H1 (cell line): ENCODE data around the gene PTPRD. TPM values are rescaled to one million over a fixed set of nuclear protein-coding genes. Genes with fewer than 3 reads are reported as not detected.

Experiments used
- MAFK ChIP-seq: IDR thresholded peaks from 2 replicates; pipeline ENCODE4 v1.6.1; 2012; ENCODE audit warnings: low read depth, mild to moderate bottlenecking, improper control_type of control experiment, low read length
- TBP ChIP-seq: IDR thresholded peaks from 2 replicates; pipeline ENCODE4 v1.6.1; 2011; ENCODE audit warnings: low read depth, low read length, improper control_type of control experiment
- polyA plus RNA-seq, 7 experiments: library from polyadenylated mRNA; depleted of rRNA in 3 of 7; stranded (reverse) in 5 of 7; unstranded in 2 of 7; fragments of >200 nt in 5 of 7; fragments of 200-250 nt in 2 of 7; gene quantifications; 1 replicate in 5 of 7; 2 replicates in 1 of 7; 4 replicates in 1 of 7; pipeline versions ENCODE4 v1.2.1 to v1.2.3, GENCODE V29; 2011 to 2013; ENCODE audit warnings: missing spikeins in 2 of 7, mixed read lengths in 2 of 7
- total RNA-seq: library from RNA; stranded (reverse); fragmentation: NEBNext Ultra II Directional; extraction: Animal tissue kit (Norgen Biotek cat#: 25700); gene quantifications from 2 replicates; pipeline ENCODE4 v1.2.1, GENCODE V29; 2021

The PTPRD gene
- total and polyA plus RNA-seq, 2 of the 8 experiments (the other 6 are each of a cell fraction or from before 2014, with no cell fraction given), result 17.2 to 77.0 TPM

DNA sequence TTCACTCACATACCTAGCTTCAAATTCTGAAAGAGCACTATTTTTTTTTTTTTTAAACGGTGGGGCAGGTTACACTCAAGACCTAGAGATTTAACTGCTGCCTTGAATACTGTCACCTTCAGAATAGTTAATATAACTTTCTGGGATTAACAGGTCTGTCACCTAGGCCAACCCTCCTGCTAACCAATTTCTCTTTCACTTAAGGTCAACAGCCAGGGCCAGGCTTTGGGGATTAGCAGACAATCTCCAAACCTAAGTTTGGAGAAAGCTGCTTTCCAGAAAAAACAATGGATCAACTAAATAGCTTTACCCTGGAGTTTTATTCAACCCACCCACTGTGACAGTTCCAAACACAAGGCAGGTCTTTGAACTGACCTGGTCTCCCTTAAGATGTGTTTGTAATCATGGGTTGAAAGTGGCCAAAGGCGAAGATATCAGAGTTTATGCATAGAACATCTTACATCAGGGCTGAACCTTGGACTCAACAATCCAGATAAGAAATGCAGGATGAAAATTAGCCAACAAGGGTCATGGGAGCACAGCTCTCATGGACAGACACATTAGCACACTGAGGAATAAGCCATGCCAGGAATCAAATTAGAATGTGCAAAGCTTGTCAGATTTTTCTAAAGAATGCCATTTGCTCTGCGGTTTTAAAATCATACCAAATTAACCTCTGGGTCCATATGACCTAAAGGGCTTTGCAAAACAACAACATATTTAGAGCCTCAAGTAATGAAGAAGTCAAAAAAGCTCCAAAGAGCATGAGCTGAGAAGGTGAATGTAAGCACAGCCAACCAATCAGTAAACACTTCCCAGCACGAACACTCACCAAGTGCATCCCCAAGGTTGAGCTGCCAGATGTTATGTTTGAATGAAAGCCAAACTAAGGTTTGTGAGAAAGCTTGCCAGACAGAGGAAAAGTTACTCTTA, 2274.7 kb downstream of the PTPRD start (continued):
- TF ChIP-seq TBP, result no peak
- TF ChIP-seq MAFK, result no peak
